Measurements from ENCODE around the gene UPF2.
"Not testable (repeated sequence)": the region's sequence is repeated elsewhere in the genome, so short reads cannot be mapped to it uniquely, and the experiment has no call there.

UPF2 gene

DNA sequence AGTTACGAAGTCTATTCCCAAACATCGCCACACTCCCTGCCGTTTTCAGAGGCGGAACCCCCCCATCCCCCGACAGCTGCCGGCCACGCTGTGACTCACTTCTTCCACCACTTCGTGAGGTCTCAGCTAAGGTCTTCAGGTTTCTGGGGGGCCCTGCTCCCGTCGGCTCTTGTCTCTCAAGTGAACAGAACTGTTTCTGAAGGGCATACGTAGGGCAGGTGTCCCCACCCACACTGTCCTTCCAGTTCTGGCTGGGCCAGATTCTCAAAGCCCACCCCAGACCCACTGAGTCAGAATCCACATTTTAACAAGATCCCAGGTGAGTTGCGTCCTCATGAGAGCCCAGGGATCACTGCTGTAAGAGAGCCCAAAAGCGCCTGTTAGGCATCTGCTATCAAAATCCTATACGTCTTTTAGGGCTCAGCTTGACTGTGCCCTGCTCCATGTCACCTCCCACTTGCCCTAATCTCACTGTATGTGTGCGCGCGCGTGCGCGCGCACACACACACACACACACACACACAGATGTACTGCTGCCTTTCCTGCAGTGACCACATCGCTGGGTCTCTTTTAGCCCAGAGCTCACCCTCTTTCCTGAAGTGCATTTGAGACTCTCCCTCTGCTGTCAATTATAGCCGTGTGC lies 140.7 kb downstream of the UPF2 start:
- no peak for DNase-seq

DNA sequence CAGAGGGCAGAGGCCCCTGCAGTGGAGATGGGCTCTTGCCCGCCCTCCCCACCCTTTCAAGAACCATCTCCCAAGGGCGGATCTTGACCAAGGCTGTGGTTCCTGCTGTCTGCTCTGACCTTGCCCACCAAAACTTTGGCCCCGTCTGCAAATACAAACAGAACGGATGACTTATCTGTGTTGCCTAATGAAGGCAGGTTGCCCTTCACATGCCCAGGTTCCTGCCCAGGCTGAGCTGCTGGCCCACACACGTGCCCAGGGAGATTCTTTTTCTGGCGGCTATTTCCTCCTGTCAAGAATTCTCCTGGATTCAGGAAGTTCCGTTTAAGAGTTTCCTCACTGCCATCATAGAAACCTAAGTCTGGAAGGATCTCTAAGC lies 141.2 kb downstream of the UPF2 start:
- no peak for DNase-seq

DNA sequence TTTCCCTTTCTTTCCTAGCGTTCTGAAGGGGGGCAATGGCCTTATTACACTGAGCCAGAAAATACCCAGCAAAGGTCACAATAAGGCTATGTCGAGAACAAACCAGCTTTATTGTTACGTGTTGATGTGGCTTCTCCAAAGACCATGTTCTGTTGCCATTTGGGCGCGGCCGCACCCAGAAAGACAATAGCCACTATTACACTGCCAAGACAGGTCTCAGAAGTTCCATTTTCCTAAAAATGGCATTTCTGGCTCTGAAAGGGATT lies 141.6 kb downstream of the UPF2 start:
- DNase-seq, result no peak

DNA sequence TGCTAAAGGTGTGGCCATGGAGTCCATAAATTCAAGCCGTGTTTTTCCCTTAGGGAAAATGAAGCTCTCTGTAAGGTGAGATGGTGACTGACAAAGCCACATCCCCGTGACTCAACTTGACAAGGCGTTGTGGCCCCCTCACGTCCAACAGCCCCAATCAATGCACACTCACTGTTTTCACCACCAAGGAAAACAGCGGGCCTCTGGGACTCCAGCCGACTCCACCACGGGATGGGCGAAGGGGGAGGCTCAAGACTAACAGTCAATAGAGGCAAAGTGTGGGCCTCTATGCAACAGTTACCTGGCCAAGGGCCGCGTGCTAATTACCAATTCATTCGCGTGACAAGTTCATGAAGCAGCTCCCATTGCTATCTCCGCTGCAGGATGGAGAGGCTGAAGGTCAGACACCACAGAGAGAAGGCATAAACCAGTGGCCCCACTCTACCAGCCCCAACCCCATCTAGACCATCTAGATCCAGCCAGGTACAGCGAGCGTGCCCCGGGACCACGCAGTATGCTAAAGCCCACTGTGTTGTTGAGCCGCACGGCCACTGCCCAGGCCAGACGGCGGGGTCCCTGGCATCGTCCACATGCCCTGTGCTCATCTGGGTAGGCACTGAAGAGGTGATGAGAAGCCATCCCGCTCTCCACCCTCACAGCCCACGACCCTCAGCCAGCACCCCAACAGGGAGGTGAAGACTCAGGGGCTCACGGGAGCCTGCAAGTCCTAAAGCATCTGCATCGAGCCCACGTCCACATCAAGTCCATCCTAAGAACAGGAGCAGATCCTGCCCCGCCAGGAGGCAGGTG lies 143.3 kb downstream of the UPF2 start:
- no peak for DNase-seq

DNA sequence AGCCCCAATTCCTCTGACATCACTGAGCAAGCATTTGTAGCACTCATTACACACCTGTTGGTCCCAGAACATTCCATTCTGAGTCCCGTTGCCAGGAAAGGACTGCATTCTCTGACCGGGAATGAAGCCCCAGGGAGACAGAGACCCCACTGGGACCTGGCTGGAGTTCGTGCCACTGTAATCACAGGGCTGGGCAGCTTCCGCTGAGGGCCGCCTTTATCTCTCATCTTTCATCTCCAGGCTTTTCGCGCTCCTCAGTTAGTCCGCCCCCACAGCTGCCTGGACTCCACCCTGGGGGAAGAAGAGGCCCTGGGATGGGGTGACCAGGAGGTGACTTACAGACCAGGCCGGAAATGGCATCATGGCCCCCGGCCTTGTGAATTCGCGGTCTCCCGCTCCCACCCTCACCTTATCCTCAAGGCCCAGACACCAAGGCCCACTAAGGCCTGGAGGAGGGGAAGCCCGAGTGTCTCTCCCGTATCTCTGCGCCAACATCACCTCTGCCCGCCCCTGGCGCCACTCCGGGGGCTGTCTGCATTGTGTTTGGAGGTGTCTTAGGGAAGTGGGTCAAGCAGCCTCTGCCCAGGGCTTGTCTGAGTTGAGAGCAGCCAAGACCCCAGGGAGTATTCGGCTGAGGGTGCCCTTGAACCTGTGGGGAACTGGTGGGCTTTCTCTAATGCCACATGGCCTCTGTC lies 144.1 kb downstream of the UPF2 start:
- no peak for DNase-seq

DNA sequence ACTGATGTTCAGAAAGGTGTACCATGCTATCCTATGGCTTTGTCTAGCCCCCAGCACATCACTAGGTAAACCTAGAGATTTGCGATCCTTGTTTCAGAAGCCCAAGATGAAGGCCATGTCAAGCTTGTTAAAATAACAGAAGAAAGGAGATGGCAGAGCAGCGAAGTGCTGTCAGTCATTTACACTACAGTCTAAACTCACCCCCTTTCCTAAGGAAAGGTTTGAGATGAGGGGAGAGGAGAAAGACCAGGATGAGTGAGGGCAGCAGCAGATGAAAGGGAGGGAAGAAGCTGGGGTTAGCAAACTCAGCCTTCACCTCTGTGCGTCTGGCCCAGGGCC lies 144.6 kb downstream of the UPF2 start:
- no peak for DNase-seq

DNA sequence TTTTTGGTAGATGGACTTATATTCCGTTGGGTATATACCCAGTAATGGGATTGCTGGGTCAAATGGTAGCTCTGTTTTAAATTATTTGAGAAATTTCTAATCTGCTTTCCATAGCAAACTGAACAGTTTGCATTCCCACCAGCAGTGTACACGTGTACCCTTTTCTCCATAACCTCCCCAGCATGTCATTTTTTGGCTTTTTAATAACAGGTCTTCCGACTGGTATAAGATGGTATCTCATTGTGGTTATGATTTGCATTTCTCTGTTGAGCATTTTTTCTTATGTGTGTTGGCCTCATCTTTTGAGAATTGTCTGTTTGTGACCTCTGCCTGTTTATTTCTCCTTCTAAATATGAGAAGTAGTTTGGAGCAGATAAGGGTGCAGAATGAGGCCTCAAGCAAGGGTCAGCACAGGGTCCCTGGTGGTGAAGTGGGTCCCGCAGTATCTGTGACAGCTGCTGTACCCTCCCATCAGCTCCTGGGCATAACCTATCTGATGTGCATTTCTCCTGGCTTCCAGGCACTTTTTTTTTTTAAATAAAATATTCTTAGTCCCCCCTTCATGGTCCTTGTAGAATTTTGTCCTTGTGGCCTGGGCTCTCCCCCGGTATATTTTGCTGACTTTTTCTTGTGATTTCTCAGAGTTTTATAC lies 145.9 kb downstream of the UPF2 start:
- DNase-seq, result no peak

DNA sequence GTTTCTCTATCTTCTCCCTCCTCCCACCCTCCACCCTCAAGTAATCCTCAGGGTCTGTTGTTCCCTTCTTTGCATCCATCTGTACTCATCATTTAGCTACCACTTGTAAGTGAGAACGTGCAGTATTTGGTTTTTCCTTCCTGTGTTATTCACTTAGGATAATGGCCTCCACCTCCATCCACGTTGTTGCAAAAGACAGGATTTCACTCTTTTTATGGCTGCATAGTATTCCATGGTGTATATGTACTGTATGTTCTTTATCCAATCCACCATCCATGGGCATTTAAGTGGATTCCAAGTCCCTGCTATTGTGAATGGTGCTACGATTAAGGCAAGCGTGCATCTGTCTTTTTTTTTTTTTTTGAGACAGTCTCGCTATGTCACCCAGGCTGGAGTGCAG lies 147.0 kb downstream of the UPF2 start:
- no peak for DNase-seq

DNA sequence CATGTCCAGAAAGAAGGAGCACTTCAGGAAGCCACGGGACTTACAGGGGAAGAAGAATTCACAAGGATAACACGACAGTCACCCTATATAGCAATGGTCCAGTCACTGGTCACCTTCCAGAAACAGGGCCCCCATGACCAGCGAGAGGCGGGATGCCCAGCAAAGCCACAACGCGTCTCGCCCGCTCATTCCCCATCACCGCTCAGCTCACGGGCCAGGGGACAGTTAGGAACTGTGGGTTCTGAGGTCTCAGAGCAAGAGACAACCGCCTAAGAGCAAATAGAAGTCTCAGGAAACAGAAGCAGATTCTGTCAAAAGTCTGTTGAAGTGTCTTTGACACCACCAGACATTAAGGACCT lies 147.5 kb downstream of the UPF2 start:
- DNase-seq, result no peak

DNA sequence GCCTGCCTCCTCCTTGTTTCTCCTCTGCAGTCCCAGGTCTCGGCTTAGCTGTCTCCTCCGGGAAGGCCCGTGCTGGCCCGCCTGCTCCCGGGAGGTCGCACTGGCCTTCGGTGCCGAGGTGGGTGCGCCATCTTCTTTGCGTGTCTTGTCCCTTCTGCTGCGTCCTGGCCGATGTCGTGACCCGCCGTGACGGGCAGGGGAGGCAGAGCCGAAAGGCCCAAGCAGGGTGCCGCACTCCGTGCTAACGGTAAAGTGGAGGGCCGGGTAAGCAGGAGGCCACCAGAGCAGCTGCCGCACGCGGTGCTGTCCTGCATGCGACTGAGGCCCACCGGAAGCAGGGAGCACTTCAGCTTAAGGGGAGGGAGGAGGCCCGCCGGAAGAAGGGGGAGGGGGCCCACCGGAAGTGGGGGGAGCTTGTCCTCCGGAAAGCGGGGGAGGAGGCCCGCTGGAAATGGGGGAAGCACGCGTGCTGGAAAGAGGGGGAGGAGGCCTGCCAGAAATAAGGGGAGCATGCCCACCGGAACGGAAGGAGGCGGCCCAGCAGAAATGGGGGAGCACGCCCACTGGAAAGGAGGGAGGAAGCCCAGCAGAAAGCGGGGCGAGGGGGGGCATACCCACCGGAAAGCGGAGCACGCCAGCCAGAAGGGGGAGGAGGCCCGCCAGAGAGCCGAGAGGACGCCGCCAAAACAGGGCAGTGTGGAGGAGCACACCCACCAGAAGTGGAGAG lies 148.1 kb downstream of the UPF2 start:
- DNase-seq, result no peak

DNA sequence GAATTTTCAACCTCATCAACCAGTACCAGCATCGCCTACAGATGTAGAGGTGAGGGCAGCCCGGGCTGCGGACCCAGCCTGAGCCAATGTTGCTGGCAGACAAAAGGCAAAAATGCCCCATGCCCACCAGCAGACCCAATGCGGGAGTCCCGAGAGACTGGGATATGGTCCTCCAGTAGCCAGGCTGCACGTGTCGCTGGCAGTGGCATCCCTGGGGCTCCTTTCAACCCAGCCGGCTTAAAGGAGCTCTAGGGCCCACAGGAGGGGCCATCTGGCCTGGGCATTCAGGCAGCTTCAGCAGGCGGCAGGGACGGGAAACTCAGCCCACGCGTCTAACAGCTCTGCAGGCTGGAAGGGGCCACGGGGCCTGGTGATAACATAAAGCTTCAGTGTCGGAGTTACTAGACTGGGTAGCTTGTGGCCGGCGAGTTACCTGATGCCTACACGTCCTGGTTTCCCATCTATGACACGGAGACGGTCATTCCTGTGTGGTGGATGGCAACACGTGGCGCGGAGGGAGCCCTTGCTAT lies 148.8 kb downstream of the UPF2 start:
- DNase-seq, result no peak

DNA sequence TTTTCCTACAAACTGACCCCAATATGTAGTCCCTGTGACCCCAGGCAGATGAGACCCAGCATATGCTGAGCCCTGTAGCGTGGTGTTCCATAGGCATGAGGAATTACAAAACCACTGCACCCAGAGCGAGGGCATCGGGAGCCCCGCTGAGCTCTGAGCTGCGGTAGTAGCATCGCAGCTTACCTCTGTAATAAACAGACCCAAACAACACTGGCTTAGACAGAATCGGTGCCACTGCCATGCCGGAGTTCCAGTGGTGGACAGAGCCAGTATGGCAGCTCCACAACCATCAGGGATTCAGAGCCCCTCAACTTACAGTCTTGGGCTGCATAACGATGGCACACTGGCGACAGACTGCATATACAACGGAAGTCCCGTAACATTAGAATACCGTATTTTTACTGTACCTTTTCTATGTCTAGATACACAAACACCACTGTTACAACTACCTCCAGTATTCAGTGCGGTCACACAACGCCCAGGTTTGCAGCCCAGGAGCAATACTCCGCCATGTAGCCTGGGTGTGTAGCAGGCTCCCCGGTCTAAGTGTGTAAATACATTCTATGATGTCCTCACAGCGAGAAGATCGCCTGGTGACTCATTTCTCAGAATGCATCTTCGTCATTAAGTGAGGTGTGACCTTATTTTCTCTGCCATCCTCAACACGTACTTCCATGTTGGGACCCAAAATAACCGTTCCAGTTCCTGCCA lies 150.7 kb downstream of the UPF2 start:
- no peak for DNase-seq

DNA sequence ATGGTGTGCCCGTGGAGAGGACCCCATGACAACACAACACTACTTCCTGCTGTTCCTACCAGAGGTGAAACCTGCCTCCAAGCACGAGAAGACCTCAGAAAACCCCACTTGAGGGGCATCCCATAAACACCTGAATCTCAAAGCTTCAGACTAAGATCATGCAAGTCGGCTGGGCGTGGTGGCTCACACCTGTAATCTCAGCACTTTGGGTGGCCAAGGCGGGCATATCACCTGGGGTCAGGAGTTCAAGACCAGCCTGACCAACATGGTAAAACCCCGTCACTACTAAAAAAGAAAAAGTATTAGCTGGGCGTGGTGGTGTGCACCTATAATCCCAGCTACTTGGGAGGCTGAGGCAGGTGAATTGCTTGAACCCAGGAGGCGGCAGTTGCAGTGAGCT lies 153.3 kb downstream of the UPF2 start:
- not testable (repeated sequence) for DNase-seq

DNA sequence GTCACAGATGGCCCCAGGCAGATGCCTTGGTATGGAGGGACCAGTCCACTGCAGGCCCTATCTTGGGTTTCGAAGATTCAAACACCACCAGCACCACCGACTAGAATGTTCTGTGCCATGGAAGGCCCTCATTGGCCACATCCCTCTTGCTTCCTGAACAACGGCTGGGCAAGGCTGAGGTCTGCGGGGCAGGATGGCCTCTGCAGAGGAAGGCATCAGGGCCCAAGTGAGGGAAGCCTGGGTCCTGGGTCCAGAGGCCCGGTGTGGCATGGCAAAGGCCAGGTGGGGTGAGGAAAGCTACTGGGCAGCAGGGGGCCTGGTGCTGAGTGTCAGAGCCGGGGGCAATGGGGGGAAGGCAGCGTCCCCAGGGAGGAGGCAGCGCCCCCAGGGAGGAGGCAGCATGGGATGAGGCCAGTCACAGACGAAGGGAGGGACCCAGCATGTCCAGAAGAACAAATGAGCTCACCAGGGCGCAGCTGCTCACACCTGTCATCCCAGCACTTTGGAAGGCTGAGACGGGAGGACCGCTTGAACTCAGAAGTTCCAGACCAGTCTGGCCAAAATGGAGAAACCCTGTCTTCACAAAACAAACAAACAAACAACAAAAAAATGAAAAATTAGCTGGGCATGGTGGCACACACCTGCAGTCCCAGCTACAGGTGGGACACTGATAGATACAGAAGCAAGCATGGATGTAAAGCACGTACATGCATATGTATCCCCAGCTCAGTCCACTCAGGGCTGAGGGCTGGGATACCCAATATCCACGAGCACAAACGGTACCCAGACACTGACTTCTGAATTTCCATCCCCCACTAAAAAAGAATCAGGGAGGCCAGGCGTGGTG lies 155.0 kb downstream of the UPF2 start:
- no peak for DNase-seq

DNA sequence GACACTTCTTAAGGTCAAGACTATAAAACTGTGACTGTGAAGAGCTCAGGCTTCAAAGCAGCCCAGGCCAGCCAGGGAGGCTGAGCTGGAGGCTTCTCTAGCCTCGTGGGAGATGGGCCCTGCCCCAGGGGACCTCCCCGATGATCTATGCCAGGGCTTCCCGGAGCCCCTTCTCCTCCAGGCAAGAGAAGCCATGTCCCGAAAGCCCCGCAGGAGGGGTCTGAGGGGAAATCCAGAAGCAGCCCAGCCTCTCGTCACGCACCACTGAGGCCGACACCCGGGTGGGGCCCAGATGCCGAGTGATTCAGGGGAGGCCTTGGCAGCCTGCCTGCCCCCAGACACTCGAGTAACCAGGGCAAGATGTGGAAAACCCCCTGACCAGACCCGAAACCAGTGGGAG lies 155.8 kb downstream of the UPF2 start:
- no peak for DNase-seq

DNA sequence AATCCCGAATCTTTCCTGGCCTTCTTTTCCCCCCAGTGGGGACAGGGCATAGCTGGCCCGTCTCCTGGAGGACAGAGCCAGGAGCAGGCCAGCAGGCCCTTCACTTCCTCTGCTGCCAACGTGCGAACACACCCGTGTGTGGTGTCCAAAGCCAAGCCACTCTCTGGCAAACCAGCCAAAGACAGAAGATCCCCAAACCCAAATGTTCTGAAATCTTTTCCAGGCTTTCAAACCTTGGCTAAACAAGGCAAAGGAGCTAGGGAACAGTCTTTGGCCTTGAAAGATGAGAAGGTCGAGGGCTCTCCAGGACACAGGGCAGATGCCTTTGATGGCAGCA lies 156.5 kb downstream of the UPF2 start:
- DNase-seq, result no peak

DNA sequence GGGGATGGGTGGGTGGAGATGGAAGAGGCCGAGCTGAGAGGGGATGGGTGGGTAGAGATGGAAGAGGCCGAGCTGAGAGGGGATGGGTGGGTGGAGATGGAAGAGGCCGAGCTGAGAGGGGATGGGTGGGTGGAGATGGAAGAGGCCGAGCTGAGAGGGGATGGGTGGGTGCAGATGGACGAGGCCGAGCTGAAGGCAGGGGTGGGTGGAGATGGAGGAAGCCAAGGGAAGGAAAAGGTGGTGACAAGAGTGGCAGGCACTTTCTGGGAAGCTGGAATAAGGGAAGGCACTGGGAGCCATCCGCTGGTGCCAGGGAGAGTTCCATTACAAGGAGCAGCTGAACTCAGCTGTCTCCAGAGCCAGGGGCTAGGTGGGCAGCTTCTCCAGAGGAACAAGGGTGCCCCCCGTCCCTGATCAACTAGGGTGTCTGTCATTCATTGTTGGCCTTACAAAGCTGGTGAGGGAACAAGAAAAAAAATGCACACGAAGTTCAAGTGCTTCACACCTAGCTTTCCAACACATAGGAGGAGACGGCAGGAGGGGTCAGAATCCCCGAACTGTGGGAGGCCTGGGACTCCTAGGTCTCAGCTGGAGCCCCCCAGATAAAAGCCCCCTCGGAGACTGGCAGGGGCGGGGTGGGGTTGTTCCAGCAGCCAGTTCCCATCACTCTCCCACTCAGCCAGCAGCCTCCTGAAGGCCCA lies 157.0 kb downstream of the UPF2 start:
- DNase-seq, result no peak

DNA sequence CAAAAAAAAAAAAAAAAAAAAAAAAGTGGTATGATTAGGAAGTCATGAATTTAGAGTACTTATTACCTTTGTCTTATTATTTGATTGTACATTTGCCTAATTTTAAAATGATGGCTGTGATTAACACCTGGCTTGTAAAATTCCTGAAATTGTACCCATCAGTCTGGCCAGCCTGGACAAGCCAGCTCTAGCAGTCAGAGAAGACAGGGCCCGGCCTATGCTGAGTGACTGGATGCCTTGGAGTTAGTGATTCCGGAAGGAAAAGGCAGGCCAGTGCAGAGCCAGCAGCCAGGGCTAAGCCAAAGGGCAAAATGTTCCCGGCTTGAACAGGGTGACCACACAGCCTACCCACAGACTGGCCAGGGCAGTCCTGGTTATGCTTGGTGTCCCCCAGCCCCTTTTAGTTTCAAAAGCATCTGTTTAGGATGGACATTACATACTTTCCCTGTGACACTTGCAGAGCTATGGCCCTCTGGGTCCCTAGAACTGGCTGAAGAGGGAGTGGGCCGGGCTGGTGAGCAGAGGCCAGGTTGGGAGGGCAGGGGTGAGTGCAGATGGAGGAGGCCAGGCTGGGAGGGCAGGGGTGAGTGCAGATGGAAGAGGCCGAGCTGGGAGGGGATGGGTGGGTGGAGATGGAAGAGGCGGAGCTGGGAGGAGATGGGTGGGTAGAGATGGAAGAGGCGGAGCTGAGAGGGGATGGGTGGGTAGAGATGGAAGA lies 157.7 kb downstream of the UPF2 start:
- no peak for DNase-seq

DNA sequence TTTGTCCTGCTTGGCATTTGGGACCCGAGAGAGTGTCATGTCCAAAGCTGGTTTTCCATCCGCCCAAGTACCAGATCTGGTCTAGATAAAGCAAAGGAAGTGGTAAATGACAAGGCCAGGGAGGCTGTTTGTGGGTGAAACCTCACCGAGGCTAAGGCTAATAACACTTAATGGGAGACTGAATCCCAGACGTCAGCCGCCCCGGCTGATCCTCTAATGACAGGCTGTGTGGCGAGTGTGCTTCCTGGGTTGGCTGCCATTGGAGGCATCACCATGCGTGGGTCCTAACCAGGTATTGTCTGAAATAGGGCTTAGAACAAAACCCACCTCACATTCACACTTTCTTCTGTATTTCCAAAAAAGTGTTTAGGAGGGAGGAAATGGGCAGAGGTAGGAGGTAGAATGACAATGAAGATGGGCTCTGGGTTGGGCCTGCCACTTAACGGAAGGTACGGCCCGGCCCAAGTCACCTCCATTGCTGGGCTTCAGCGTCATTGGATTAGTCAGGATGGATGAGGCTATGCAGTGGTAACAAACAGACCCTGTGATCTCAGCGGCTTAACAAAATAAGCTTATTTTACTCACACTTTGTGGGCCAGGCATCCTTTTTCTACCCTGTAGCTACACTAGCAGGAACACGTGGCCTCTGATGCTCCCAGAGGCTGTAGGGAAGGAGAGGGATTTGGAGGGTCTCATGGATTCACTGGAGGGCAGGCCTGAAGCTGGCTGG lies 159.8 kb downstream of the UPF2 start:
- DNase-seq, result peak; percentile 29

Data from activated CD4-positive, alpha-beta T cell treated with anti-CD3 and anti-CD28 coated beads, Interleukin-10, Interleukin-2, amounts not matched to agents 100 ng/mL and 50 ng/mL, durations not matched to agents 16 hours and 8 hours (primary cell).